ENCODE data around the gene FAS.
A peak's percentile ranks its signal among the peaks of the same experiment; 100 is the strongest.

Gene FAS

DNA sequence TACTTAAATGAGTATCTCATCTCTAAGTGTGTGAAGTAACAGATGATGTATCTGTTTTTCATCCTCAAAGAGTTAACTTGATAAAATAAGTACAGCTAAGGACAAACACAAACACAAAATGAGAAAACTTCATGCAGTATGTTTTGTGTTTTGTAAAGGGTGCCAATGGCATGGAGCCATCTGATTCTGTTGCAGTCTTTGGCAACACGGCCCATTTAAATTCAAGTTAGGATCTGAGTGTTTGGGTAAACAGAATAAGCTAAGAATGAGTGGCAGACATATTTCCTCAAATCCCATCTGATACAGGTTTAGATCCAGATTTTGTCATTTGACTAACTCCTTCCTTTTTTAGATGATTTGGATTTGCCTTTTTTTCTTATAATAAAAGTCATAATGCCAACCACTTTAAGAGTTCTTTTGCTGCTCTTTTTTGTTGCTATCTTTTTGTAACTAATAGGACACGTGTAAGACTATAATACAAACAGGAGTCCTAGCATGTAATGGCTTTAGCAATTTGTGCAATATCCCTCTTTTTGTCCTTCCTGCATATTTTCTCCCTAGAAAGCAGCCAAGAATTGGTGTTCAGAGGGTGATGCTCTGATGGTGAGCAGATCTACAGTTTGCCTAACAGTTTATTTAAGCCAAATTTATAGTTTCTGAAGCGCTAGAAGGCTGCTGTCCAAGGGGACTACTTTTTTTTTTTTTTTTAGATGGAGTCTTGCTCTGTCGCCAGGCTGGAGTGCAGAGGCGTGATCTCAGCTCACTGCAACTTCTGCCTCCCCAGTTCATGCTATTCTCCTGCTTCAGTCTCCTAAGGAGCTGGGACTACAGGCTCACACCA is 19.2 kb upstream of the FAS start:
- no peak for DNase-seq

- no peak for DNase-seq
These were observed 16.6 kb upstream of the FAS start for GRCh38 chr10:88974012-88974411.

DNA sequence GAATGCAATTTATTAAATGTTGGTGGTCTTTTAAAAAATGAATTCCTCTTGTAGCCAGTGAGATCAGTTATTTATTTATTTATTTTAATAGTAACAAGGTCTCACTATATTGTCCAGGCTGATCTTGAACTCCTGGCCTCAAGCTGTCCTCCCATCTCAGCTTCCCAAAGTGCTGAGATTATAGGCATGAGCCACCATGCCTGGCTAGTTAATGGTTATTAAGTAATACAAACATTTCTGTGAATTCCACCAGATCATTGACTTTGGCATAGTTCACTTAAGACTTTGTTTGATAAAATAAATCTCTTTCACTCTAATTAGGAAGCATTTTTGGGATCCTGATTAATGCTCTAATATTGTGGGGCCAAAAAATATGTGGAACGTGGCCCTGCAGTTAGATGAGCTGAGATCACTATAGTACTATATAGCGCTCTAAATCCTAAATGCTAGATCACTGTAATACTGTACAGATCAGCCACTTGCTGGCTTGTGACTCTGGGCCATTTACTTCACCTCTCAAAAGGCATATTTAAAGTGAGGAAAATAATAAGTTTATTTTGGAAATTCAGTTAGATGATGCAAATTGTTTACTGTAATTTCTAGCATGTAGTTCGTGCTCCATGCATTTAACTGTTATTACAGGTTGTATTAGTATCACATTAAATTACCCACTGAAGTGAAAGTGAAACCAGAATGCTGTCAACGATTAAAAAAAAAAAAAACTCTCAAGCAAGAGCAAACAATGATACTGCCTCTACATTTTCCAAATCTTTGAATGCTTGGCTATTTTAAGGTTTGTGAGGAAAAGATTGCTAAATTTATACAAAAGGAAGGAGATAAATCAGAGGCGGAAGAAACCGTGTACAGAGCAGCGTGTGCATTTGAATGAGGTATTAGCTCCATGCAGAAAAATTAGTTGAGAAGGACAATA is 15.9 kb upstream of the FAS start:
- peak in 1 of 5 donors; percentile 43 for DNase-seq

DNA sequence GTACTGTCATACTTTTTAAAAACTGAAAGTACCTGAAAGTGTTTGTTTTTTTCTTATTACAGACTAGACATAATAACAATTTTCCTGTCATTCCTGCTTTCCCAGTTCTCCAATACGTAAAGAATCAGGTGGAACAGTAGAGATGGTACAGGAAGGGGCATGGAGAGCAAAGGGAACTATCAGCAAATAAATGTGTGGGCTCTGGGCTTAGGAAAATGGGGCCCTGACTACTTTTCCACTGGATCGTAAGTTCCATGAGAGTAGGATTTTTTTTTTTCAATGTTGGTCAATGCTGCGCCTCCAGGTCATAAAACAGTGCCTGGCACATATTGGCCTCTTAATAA is 15.2 kb upstream of the FAS start:
- no peak for DNase-seq

- DNase-seq: no peak
These were observed 12.1 kb upstream of the FAS start for GRCh38 chr10:88978463-88978862.

GRCh38 chr10:88979153-88979562 is 11.4 kb upstream of the FAS start:
- no peak for DNase-seq

DNA sequence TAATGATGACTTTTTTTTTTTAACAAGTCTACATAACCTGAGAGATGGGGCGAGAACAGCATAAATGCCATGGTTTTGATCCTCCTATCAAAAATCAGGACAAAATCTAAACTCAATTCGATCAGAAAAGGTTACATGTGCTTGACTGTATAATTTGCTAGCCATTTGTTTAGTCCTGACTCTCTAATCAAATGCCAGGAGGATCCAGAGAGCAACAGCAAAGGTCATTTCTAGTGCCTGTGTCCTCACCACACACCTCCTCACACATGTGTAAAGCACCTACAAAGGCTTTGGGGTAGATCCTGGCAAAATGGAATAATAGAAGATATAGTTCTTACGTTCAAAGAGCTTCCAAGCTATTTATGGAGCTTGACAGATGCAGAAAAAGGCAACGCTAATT is 11.0 kb upstream of the FAS start:
- DNase-seq: no peak

- no peak for DNase-seq
These were observed 10.4 kb upstream of the FAS start for GRCh38 chr10:88980247-88980646.

DNA sequence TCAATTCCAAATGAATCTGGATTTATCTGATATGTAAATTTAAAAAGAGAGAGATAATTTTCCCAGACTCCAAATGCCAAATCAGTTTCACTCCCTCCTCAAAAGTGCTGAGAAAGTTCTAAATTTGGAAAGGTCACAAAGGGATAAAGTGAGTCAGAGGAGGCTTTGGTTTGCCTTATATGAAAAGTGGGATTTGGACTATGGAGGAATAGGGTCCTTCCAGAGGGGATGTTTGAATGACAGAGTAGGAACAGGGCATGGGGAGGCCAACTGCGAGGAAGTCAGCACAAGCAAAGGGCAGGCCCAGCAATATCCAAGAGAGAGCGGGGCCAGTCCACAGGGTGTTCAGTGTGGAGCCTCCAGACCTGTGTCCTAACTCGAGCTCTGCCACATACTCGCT is 9.8 kb upstream of the FAS start:
- no peak for DNase-seq

DNA sequence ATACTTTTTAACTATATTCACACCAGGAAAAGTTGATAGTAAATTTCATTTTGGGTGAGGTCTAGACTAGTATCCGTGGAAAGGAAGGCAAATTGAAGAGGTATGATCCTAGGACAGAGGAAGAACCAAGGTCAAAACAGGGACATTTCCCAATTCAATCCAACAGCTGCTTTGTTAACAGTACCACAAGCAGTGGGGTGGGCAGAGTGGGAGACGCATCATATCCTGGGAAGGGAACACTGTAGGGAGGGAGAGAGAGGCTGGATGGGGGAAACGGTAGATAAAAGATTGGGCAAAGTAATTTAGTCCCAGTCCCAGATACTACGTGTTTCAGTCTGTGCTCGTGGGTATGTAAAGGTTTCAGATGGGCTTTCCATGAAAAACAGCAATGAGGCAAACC is 9.2 kb upstream of the FAS start:
- DNase-seq: no peak

DNA sequence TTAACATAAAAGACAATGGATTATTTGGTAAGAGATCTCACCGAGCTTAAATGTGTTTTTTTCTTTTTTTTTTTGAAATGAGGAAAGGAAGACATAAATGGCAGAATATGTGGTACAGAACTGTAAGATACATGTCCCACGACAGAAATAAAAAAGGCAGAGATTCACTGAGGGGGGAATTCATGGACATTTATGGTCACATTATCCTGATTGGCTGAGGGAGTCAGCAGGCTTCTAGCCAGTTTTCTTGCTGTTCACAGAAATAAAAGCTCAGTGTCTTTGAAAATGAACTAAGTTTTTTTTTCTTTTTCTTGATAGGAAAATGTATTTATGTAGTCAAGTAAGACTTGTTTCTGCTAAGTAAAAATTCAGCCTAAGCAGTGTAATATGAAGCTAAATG is 8.2 kb upstream of the FAS start:
- no peak for DNase-seq

- no peak for DNase-seq
These were observed 7.4 kb upstream of the FAS start for GRCh38 chr10:88983206-88983605.

GRCh38 chr10:88983939-88984338 is 6.7 kb upstream of the FAS start:
- no peak for DNase-seq

GRCh38 chr10:88984525-88984924 is 6.1 kb upstream of the FAS start:
- no peak for DNase-seq

GRCh38 chr10:88986549-88987242 is 3.9 kb upstream of the FAS start:
- DNase-seq: no peak

GRCh38 chr10:88987243-88987725 is 3.3 kb upstream of the FAS start:
- peak in 1 of 5 donors; percentile 83 for DNase-seq

- DNase-seq: no peak
These were observed 2.8 kb upstream of the FAS start for GRCh38 chr10:88987840-88988239.

- DNase-seq: no peak
These were observed 1.2 kb upstream of the FAS start for GRCh38 chr10:88989423-88989822.

DNA sequence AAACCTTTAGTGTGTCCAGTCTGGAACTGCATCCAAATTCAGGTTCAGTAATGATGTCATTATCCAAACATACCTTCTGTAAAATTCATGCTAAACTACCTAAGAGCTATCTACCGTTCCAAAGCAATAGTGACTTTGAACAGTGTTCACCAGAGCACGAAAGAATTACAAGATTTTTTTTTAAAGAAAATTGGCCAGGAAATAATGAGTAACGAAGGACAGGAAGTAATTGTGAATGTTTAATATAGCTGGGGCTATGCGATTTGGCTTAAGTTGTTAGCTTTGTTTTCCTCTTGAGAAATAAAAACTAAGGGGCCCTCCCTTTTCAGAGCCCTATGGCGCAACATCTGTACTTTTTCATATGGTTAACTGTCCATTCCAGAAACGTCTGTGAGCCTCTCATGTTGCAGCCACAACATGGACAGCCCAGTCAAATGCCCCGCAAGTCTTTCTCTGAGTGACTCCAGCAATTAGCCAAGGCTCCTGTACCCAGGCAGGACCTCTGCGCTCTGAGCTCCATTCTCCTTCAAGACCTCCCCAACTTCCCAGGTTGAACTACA is 694 bp upstream of the FAS start:
- DNase-seq: no peak

GRCh38 chr10:88991161-88991898 is 732 bp downstream of the FAS start:
- peak; percentile 23 to 80 (median 38) for DNase-seq

DNA sequence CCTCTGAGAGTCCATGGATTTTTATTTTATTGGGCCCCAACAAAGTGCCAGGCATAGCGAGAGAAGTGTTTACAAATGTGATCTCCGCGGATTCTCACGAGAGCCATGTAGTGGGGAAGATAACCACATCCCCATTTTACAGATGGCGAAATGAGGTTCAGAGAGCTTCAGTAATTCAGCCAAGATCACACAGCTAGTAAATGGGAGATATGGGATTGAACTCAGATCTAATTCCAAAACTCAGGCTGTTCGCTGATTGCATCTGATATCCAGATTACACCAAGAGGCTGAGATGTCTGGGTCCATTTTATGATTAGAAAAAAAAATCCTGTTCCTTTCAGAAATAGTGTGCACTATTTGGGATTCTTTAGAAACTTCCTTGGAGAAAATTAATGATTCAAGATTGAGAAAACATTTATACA is 1.3 kb downstream of the FAS start:
- DNase-seq: no peak

- DNase-seq: no peak
These were observed 2.4 kb downstream of the FAS start for GRCh38 chr10:88992921-88993524.

Measured in T-helper 1 cell (primary cell).